RPMI8226 (cell line): ENCODE measurements around the gene LITAFD.
"Not testable (repeated sequence)": the region's sequence is repeated elsewhere in the genome, so short reads cannot be mapped to it uniquely, and the experiment has no call there.

ENCODE experiments used
- DNase-seq: peaks from one replicate; pipeline ENCODE4 v3.0.0-alpha.2; 2015

Gene LITAFD

DNA sequence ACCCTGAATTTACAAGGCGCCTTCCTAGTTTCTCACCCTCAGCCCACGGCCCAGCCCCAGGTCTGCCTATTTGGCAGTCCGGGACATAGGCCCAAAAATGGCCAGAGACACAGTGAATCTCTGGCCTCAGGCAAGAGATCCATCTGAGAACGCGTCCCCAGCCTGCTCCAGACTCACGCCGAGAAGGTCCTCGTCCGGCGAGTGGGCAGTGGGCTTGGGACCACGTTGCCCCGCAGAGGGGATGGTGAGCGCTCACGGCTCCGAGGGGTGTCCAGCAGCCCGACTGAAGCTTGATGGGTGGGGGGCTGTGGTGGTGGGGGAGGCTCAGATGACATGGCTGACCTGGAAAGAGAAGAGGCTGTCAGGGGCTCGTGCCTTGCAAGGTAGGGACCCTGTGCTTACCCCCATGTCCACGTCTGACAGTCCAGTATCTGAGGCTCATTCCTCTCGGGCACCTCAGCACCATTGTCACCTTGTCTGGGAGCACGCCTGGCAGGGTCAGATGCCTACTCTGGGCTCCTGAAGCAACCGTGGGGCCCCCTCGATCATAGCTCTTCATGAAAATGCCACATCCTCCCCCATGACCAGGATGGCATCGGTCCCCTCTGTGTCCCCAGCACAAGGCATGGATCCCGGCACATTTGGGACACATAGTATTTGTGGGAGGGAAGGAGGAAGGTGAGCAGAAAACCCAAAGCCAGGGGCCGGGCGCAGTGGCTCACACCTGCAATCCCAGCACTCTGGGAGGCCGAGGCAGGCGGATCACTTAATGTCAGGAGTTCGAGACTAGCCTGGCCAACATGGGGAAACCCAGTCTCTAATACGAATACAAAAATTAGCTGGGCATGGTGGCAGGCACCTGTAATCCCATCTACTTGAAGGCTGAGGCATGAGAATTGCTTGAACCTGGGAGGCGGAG lies 22.9 kb upstream of the LITAFD start:
- no peak for DNase-seq

DNA sequence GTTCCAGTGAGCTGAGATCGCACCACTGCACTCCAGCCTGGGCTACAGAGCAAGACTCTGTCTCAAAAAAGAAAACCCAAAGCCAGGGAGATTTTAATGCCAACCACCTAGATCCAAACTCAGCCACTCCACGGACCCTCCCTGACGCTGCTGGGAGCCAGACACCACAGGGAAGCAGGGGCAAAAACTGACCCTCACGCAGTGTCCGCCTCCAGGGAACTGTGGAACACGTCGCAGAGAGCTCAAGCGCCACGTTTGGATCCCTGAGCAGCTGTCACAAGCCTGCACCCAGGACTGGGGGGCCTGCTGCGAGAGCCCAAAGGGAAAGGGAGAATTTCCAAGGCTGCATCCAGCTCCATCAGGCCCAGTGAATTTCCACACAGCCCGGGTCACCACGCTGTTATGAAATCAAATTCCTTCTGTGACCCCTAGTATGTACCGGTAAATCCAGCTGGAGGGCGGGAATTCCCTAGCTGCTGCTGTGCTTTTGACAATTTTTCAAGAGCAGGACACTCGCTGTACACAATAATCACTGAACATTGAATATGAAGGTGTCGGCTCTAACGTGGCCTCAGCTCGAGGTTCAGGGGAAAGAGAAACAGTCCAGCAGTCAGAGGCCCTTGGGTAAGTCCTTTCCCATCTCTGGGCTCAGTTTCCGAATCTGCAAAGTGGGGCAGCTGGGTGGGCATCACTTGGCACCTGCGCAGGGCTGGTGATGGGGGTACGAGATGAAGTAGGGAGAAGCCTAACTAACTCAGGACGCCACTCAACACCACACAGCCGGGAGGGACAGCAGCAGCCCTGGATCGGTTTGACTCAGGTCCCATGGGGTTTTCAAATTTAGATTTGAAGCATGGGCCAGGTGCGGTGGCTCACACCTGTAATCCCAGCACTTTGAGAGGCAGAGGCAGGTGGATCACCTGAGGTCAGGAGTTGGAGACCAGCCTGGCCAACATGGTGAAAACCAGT lies 22.0 kb upstream of the LITAFD start:
- no peak for DNase-seq

- DNase-seq, result no peak
These were observed 20.4 kb upstream of the LITAFD start for GRCh38 chr16:8861563-8862308.

DNA sequence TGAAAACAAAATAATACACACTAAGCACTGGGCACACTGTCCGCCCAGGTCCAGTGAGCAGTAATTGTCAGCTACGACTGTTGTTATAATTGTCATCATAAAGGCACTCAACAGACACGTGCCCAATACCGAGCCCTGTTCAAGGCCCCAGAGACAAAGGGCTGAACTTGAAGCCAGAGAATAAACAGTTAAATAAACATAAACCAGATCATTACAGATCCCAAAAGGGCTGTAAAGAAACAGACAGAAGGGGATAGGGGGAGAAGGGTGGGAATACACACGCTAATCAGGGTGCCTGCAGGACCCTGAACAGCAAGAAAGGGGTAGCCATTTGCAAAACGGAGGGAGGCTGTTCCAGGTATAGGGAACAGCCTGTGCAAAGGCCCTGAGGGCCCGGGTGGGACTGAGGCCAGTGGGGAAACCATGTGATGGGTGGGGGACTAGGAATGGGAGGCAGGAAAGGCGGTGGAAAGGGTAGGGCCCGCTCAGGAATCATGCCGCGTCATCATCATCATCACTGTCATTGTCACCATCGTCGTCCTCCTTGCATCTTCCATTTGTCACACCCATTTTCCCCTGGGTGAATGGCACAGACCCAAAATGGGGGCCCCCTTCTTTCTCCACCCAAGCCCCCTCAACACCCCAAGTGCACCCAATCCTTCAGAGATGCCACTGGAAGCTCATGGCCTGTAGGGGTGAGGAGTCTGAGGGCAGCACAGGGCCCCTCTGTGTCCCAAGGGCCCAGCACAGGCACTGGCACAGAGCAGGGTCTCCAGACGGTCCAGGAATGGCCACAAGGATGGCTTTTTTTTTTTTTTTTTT lies 19.6 kb upstream of the LITAFD start:
- no peak for DNase-seq

- peak; percentile 26 for DNase-seq
These were observed 18.3 kb upstream of the LITAFD start for GRCh38 chr16:8863594-8864424.

- DNase-seq, result no peak
These were observed 17.6 kb upstream of the LITAFD start for GRCh38 chr16:8864480-8865110.

- no peak for DNase-seq
These were observed 16.8 kb upstream of the LITAFD start for GRCh38 chr16:8865145-8865882.

- no peak for DNase-seq
These were observed 15.8 kb upstream of the LITAFD start for GRCh38 chr16:8866118-8866883.

GRCh38 chr16:8866884-8867215 lies 15.3 kb upstream of the LITAFD start:
- DNase-seq, result no peak

GRCh38 chr16:8867216-8867931 lies 14.8 kb upstream of the LITAFD start:
- peak; percentile 60 for DNase-seq

GRCh38 chr16:8867932-8868415 lies 14.2 kb upstream of the LITAFD start:
- DNase-seq, result no peak

- peak; percentile 97 for DNase-seq
These were observed 13.5 kb upstream of the LITAFD start, which contains the start of gene CARHSP1 for GRCh38 chr16:8868416-8869211. CARHSP1 (minus strand) TSS chr16:8869006; CDS start chr16:8859328, 9,678 bp downstream.

DNA sequence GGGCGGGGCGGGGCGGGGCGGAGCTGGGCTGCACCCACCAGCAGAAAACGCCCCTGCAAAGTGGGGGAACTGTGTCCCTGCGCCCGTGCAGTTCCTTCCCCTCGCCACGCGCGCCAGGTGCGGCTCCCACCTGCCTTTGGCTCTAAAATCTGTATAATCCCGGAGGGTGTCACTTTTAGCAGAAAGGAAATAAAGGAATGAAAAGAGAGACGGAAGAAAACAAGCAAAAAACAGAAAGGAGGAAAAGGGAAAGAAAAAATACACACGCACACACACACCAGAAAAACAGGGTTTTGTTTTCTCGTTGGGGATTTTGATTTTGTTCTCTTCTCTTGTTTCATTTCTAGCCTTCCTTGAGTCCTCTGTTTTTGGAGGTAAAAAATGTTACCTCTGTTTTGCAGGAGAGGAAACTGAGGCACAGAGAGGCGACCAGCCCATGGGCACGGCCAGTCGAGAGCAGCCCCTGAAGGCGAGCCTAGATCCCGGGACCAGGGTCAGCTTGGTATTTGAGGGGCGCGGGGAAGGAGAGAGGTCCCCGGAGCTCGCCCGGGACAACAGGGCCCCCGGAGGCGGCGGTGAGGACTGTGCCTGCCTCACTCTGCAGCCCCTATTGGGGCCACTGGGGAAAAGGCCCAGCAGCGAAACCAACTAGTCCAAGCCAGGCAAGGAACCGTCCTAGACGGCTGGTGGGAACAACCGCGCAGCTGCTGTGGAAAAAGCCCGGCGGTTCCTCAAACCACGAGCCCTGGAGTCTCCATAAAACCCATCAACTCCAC lies 12.8 kb upstream of the LITAFD start:
- DNase-seq, result peak; percentile 36

DNA sequence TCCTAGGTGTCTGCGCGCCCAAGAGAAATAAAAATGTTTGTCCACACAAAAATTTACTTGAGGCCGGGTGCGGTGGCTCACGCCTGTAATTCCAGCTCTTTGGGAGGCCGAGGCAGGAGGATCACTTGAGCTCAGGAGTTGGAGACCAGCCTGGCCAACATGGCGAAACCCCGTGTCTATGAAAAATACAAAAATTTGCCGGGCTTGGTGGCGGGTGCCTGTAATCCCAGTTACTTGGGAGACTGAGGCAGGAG lies 12.2 kb upstream of the LITAFD start:
- DNase-seq, result not testable (repeated sequence)

DNA sequence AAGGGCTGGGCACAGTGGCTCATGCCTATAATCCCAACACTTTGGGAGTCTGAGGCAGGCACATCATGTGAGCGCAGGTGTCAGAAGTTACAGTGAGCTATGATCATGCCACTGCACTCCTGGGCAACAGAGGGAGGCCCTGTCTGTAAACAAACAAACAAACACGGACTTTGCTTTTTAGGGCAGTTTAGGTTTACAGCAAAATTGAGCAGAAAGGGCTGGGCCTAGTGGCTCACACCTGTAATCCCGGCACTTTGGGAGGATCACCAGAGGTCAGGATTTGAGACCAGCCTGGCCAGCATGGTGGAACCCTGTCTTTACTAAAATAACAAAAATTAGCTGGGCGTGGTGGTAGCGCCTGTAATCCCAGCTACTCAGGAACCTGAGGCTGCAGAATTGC lies 10.1 kb upstream of the LITAFD start:
- no peak for DNase-seq

DNA sequence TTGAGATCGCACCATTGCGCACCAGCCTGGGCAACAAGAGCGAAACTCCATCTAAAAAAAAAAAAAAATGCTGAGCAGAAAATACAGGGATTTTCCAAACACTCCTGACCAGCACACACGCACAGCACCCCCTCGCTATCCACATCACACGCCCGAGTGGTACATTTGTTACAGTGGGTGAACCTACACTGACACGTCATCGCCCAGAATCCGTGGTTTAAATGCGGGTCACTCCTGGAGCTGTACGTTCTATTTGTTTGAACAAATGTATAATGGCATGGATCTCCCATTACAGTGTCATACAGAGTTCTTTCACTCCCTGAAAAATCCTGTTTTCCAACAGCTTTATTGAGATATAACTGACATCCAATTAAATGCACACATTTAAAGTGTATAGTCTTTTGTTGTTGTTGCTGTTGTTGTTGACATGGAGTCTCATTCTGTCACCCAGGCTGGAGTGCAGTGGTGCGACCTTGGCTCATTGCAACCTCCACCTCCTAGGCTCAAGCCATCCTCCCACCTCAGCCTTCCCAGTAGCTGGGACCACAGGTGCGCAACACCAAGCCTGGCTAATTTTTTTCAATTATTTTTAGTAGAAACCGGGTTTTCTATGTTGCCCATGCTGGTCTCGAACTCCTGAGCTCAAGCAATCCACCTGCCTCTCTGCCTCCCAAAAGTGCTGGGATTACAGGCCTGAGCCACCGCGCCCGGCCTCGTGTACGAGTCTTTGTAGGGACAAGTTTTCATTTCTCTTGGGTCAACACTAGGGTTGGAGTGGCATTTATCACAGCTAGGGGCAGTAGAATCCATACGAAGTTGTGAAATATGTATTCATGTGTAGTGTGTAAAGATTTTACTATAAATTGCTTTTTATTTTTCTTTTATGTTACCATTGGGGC lies 8.9 kb upstream of the LITAFD start:
- DNase-seq, result peak; percentile 38
